Middle frontal gyrus (tissue), 1 donor: ENCODE data around the gene CACNA2D3.
"Not testable (repeated sequence)": the region's sequence is repeated elsewhere in the genome, so short reads cannot be mapped to it uniquely, and the experiment has no call there.

Experiments used
- DNase-seq: peaks from one replicate; pipeline ENCODE4 v3.0.0-alpha.2; 2015; ENCODE audit warnings: low spot score; ENCODE audit errors: extremely low spot score

Gene CACNA2D3

DNA sequence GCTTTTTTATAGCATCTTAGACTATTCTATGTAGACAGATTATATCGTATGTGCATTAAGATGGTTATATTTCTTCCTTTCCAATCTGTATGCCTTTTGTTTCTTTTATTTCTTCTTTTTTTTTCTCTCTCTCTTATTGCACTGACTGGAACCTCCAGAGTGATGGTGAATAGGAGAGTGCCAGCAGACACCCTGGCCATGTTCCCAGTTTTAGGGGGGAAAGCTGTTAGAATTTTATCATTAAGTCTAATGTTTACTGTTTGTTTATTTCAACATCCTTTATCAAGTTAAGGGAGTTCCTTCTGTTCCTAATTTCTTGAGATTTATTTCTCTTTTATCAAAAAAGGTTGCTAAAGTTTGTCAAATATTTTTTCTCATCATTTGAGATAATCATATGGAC, 922.1 kb downstream of the CACNA2D3 start:
- no peak for DNase-seq

GRCh38 chr3:55059027-55059629, 936.8 kb downstream of the CACNA2D3 start:
- no peak for DNase-seq

DNA sequence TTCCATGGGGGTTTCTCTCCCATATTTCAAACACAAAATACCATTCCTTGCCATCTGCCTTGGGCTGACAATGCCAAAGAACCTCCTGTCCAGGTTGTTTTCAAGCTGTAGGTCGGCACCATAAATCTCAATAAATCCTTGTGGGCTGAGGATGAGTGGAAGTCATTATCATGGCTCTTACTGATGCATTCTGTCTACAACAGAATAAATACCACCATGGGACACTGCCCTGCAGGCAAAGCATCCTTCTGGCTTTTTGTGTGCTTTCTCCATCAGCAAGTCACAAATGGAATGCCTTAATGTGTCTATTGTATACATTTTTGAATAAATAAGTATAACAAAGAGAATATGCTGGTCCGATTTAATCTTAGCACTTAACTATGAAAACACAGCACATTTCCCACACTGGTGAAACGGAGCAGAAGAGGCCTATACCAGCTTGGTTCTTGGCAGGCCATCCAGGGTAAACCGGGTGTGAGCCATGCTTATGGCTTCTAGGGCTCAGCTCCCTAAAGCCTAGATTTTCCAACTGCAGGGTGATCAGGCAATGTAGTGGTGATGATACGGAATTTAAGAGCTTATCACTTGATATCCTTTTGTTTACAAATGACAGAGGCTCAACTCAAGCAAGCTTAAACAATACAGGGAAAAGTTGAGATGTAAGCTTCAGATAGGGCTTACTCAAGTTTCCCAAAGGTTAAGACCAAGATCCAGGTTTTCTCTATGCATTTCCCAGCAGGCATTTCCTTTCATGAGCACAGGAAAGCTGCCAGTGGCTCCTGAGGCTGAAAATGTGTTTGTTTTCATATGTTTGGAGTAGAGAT, 938.8 kb downstream of the CACNA2D3 start:
- no peak for DNase-seq

GRCh38 chr3:55061720-55062034, 939.3 kb downstream of the CACNA2D3 start:
- no peak for DNase-seq

GRCh38 chr3:55064164-55064563, 941.8 kb downstream of the CACNA2D3 start:
- DNase-seq = no peak

GRCh38 chr3:55065331-55065730, 943.0 kb downstream of the CACNA2D3 start:
- DNase-seq = no peak

DNA sequence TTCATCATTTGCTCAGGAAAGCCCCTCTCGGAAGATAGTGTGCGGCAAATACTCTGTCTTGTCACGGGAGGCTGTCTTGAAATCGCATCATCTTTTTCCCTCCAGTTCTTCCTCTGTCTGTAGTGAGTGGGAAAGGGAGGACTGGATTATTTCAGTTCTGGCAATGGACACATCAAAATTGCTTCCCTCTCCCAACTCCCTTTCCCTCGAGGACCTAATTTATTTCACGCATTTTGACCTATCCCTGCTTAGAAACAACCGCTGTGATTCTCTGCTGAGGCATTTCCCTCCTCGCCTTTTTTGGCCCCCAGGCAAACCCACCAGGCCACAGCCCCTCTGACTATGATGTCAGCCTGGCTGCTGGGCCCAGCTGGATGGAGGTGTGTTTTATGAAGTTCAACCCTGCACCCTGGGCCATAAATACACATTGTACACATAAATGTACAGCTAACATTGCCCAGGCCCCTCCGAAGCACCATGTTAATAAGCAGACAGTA, 944.2 kb downstream of the CACNA2D3 start:
- no peak for DNase-seq

DNA sequence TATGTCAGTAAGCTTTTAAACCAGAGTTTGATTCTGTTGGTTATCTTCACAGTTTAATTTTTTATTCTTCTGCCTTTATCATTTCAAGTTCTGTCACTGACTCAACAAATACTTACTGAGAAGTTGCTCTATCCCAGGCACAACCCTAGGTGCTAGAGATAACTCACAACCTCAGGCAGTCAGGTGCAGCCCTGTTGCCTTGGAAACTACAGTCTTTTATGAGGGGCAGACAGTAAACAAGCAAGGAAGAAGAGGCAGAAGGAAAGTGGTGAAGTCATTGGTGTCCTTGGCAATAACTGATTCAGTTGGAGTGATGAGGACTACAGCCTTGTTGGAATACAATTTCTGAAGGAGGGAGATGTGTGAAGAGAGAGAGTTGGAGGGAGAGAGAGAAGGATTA, 947.6 kb downstream of the CACNA2D3 start:
- no peak for DNase-seq

- no peak for DNase-seq
Observed at GRCh38 chr3:55074796-55075195, 952.4 kb downstream of the CACNA2D3 start.

DNA sequence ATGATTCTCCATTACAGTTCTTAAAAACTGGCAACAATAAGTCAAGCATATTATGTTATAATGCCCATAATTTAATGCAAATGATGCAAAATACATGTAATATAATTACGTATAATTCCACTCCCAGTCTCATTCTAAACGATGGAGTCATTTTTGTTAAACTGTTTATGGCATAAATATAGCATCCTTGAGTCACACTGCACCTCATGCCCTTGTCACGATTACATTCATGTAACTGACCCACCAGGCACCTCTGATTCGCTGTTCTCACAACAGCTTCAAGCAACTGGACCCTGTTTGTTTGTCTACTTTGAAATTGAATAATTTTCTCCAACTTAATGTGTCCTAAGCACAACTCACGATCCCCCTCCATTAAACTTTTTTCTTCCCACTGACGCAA, 953.5 kb downstream of the CACNA2D3 start:
- no peak for DNase-seq

DNA sequence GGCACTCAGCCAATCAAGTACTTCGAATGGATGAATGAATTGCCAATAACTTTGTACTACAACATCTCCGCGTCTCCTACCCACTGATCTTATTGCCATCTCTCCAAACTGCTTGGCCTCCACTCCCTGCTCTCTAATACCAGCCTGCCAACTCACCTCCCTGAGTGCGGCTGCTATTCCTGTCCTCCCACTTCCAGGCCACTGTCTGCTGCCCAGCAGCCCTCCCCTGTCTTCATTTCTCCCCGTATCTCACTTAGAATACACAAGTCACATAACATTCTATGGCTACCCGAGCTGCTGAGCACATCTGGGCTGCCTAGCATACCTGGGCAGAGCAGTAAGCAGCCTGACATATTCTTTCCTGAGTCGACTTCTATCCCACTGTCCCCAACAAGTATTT, 955.4 kb downstream of the CACNA2D3 start:
- DNase-seq = no peak

GRCh38 chr3:55078876-55079275, 956.5 kb downstream of the CACNA2D3 start:
- no peak for DNase-seq

GRCh38 chr3:55085231-55085630, 962.9 kb downstream of the CACNA2D3 start:
- DNase-seq = no peak

DNA sequence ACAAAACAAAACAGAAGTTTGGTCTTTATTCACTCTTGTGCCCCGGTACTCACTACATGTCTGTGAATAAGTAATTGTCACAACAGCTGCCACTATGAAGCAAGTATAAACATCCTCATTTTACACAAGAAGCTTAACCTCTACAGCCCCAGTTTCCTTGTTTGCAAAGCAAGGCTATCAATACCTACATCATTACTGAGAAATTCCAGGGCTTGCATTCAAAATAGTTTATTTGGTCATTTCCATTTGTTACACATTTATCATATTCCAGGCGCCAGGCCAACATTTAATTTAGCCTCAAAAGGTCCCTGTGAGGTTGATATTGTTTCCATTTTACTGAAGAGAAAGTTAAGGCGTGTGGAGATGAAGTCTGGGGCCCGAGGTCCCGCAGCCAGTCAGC, 966.9 kb downstream of the CACNA2D3 start:
- DNase-seq = no peak

- DNase-seq = no peak
Observed at GRCh38 chr3:55090291-55090690, 967.9 kb downstream of the CACNA2D3 start.

- no peak for DNase-seq
Observed at GRCh38 chr3:55090746-55091145, 968.4 kb downstream of the CACNA2D3 start.

DNA sequence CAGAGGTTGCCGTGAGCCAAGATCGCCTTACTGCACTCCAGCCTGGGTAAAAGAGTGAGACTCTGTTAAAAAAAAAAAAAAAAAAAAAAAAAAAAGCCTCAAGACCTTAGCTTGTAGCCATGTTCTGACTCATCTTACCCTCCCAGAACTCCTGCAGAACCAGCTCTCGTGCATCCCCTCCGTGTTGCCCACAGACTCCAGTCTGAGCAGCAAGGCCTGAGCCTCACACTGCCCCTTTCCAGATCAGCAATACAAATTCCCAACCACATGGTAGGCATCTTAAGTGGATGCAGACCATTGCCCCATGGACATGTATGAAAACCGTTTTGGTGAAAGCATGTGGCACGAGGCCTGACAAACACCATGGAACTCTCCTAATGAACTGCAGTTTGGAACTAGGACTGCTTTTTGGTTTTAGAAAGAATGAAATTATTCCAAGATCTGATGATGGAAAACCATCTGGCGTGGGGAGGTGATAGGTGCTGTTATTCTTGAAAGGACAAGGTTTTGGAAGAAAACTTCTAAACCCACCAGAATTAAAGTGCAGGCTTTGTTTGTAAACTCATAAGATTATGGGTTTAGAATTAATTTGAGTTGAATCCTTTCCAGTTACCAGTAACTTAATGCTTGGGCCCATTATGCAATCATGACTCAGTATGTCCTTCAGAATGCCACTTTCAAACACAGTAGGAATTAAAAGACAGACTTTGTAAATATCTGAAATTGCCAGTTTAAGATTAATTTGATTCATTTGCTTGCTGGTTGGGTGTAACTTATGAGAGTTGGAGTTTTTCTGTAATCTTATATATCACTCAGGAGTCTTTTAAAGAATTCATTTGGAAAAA, 969.3 kb downstream of the CACNA2D3 start:
- no peak for DNase-seq

DNA sequence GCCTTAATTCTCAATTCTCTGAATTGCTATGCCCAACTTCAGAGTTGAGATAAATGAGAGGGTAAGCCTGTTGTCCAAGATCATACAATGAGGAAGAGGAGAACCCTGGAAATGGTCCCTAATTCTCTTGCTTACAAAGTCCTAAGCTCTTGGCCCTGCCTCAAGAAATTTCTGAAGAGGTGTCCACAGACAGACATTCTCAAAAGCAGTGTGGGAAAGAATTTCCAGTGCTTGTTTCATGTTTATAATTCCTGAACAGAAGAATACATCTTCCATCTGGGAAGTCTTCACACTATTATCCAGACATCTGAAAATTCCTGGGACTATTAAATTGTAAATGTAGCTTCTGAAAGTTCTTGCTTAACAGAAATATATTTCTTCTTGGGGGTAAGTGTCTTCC, 972.3 kb downstream of the CACNA2D3 start:
- no peak for DNase-seq

DNA sequence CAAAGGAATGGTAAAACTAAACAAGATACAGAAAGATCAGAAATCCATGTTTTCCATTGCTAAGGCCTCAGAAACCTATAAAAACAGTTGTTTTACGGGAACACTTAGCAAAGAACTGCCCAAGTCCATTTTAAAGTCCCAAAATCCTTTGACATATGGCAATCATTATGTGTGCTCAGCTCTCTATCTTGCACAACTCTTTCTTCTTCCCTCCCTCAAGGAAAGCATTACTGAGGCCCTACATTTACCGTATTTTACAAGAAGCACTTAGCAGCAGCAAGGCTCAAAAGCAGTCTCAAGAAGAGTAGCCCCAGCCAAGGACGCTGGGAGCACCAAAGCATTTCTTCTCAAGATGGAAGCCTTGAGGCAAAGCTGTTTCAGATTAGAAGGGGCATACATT, 975.1 kb downstream of the CACNA2D3 start:
- no peak for DNase-seq

DNA sequence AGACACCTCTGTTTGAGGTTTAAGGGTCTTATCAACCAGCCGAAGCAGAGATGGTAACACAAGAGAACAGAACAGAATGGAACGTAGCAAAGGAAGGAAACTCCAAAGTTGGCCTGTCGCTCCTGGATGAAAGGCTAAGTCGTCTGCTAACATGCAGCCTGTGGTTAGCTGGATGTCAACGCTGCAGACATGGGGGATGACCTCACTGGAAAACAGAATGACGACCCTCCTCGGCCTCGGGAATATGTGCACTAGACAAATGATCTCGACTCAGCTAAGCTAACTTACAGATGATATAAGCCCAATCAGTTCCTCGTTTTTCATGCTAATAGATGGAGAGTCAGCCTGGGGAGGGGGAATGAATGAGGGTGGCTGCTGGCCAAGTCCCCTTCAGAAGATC, 983.3 kb downstream of the CACNA2D3 start:
- DNase-seq = no peak

GRCh38 chr3:55107187-55107586, 984.8 kb downstream of the CACNA2D3 start:
- no peak for DNase-seq

- not testable (repeated sequence) for DNase-seq
Observed at GRCh38 chr3:55111906-55112305, 989.6 kb downstream of the CACNA2D3 start.
